DMS114 treated with DMSO at 0.1 percent for 48 hours (cell line): ENCODE results near the gene PNMA5.
"Not testable (repeated sequence)": the region's sequence is repeated elsewhere in the genome, so short reads cannot be mapped to it uniquely, and the experiment has no call there.

Experiments
- DNase-seq: peaks from one replicate; lab custom pipeline; 2025; ENCODE audit not compliant: unreplicated experiment; lab: John Stamatoyannopoulos, UW

Gene PNMA5

DNA sequence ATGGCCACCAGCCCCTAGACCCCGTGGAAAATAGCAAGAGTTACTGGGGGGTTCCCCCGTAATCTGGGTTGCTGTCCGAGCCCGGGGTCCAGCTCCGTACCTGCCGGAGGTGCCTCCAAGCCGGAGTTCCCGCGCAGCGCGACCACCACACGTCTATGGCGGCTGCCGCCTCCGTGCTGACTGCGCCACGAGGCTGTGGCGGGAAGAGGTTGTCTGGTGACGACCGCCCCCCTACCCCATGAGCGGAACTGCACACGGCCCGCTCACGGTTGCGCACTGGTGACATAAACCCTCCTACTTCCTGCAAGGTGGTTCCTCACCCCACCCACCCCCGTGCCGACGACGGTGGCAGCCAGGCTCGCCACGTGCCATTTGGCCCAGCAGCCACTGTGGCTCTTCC is at the start of gene PNMA5:
TSS of gene PNMA5 (minus strand) at position 184 of the 400 bp plus-strand sequence. CDS start 2,518 bp downstream, outside the sequence.
- no peak for DNase-seq

GRCh38 chrX:153032397-153033118 is 38.6 kb upstream of the PNMA5 start:
- DNase-seq, result peak; percentile 6

- DNase-seq, result no peak
Observed at GRCh38 chrX:153030801-153031200, 36.9 kb upstream of the PNMA5 start.

DNA sequence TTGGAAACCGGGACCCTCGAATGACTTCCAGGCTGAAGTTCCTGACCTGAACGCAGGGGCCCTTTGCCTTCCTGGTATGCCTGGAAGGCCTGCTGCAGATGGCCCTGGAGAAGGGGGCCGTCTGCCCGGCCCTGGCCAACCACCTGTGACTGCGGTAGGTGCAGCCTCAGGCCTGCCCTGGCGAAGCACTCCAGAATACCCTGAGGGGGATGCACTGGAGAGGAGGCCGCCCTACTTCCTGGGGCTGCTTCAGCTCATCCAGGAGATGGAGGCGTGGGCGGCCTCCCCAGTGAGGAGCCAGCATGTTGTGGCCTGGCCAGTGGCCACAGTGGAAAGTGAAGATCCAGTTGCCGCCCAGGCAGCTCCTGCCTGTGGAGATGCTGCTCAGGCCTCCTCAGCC is 36.0 kb upstream of the PNMA5 start:
- no peak for DNase-seq

GRCh38 chrX:153029162-153029561 is 35.2 kb upstream of the PNMA5 start:
- DNase-seq, result no peak

- not testable (repeated sequence) for DNase-seq
Observed at GRCh38 chrX:153028487-153028886, 34.6 kb upstream of the PNMA5 start.

DNA sequence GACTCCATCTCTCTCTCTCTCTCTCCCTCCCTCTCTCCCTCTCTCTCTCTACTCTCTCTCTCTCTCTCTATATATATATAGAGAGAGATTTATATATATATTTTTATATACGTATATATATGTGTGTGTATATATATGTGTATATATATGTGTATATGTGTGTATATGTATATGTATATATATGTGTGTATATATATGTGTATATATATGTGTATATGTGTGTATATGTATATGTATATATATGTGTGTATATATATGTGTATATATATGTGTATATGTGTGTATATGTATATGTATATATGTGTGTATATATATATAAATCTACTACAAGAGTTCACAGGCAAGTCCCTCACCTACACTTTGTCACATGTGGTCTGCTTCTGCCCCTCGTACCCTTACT is 32.6 kb upstream of the PNMA5 start:
- not testable (repeated sequence) for DNase-seq

DNA sequence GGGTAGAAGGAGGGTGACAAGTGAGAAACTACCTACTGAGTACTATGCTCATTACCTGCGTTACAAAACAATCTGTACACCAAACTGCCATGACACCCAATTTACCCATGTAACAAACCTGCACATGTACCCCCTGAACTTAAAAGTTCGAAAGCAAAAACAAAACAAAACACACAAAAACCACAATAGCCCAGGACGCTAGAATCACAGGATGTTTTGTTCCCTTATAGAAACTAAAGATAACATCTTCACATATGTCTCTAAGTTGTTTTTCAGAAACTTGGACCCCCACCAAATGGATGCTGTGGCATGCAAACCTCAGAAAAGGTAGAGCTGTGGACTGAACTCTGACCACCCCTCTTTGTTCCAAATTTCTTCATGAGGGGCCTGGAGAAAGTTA is 25.2 kb upstream of the PNMA5 start:
- DNase-seq, result no peak

DNA sequence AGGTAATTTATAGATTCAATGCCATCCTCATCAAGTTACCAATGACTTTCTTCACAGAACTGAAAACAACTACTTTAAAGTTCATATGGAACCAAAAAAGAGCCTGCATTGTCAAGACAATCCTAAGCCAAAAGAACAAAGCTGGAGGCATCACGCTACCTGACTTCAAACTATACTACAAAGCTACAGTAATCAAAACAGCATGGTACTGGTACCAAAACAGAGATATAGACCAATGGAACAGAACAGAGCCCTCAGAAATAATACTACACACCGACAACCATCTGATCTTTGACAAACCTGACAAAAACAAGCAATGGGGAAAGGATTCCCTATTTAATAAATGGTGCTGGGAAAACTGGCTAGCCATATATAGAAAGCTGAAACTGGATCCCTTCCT is 23.3 kb upstream of the PNMA5 start:
- DNase-seq, result not testable (repeated sequence)

- no peak for DNase-seq
Observed at GRCh38 chrX:153004780-153005179, 10.9 kb upstream of the PNMA5 start.

DNA sequence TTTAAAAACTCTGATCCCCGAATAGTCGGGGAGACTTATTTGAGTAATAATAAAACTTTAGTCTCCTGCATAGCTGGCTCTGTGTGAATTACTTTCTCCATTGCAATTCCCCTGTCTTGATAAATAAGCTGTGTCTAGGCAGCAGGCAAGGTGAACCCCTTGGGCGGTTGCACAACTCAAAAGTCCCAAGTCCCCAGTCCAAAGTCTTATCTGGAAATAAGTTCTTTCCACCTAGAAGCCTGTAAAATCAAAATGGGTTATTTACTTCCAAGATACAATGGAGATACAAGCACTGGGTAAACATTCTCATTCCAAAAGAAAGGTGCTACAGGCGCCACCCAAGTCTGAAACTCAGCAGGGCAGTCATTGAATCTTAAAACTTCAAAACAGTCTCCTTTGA is 10.1 kb upstream of the PNMA5 start:
- DNase-seq, result no peak

- DNase-seq, result not testable (repeated sequence)
Observed at GRCh38 chrX:153002182-153002581, 8.3 kb upstream of the PNMA5 start.

DNA sequence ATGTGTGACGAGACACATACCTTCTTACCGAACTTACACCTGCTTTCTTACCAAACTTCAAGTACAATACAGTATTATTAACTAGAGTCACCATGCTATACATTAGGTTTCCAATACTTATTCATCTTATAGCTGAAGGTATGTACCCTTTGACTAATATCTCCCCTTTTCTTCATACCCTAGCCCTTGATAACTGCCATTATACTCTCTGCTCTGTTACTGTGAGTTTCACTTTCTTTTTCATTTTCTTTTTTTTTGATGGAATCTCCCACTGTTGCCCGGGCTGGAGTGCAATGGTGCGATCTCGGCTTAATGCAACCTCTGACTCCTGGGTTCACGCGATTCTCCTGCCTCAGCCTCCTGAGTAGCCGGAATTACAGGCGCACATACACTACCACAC is 3.4 kb upstream of the PNMA5 start:
- no peak for DNase-seq

GRCh38 chrX:152992115-152992514 is 1.8 kb downstream of the PNMA5 start:
- no peak for DNase-seq

- DNase-seq, result no peak
Observed at GRCh38 chrX:152991123-152991522, 2.8 kb downstream of the PNMA5 start.

- DNase-seq, result no peak
Observed at GRCh38 chrX:152989292-152989658, 4.6 kb downstream of the PNMA5 start.

DNA sequence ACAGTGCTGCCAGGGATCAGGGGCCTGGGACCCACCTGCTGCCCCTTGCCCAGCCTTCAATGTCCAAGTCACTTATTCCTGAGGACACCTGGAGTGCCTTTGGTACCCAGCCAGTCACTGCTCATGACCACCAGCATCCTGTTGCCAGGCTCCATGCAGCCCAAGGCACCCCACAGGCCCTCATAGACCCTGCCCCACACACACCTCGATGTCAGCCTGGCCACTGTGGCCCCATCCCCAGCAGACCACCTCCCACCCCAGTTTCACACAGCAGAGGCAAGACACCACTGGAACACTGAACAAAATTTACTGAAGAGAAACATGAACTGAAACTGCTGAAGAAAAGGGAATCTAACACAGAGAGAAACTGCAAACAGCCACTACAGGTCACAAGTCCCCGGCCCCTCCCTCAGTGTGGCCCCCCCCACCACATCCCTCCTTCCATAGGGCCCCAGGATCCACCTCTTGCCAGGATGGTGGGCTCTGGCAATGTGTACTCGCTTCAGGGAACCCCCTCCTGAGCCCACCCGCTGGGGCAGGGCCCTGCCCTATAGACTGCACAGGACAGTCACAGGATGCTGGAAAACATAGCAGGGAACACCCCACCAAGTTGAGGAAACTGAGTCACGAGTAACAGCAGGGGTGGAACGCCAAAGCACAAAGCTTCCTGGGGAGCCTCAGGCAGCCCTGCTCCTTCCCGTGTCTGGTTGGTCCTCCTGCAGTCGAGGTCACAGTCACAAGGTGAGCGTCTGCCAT is 5.2 kb downstream of the PNMA5 start:
- no peak for DNase-seq

DNA sequence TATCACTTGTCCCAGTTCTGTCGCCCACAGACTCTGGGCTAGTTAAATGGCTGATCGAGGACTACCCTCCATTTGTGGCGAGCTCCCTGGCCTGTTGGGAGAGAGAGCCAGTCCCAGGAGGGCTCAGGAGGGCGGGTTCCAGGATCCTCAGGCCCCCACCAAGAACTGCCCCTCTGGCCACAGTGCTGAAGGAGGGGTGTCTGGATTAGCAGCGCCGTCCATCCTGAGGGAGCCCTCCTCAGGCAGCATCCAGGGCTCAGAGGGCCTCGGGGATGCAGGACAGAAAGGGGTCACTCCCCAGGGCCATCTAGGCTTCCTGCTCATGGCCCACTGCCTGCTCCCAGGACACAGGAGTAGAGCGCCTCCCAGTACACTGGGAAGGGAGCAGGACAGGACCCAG is 6.1 kb downstream of the PNMA5 start:
- no peak for DNase-seq

DNA sequence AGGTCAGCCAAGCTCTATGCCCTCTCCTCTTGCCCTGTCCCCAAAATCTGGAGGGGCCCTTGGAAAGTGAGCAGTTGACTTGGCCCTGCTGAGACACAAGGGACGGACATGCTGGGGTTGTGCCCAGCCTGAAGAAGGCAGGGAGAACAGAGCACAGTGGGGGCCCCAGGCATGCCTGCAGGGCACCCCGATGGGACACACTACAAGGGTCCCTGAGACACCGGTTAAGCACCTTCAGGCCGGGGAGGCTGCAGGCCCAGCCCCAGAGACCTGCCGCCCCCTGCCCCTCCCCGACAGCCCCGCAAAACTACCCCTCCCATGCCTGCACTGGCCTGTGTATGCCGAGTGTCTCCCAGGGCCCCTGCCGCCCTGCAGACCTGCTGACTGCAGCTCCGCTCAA is 6.8 kb downstream of the PNMA5 start:
- not testable (repeated sequence) for DNase-seq

GRCh38 chrX:152985383-152985782 is 8.5 kb downstream of the PNMA5 start:
- not testable (repeated sequence) for DNase-seq

- DNase-seq, result no peak
Observed at GRCh38 chrX:152968193-152968592, 25.7 kb downstream of the PNMA5 start.

DNA sequence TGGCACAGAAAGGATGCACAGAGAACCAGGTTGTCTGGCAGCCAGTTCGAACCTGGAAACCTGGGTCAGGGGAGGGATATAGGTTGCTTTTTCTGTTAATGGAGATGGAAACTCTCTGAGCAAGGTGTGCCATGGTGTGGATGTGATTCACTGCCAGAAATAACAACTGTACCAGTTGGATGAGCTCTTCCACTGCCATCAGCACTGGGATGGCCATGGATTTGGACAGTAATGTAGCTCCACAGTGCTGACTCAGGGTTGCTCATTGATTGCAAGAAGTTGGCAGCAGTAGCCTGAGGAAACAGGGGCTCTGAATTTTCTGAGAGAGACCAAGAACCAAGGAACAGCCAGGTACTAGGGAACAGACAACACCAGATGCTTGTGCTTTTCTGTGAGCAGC is 33.8 kb downstream of the PNMA5 start:
- DNase-seq, result no peak

DNA sequence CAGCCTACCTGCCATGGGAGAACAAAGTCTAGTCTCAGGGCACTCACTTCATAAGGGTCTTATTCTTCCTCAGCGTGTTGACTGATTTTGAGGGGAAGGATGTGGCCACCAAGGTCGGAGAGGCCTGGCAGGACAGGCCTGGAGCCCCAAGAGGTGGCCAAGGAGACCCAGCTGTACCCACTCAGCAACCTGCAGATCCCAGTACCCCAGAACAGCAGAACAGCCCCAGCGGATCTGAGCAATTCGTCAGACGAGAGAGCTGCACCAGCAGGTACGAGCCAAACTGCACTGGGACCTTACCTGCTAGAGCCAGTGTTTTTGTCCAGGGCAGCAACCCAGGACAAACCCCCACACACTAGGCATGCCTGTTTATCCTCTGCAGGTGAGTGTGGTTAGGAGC is 34.3 kb downstream of the PNMA5 start:
- no peak for DNase-seq
